GM18498 (cell line): Measurements from ENCODE around the gene CHST7.
A peak's percentile ranks its signal among the peaks of the same experiment; 100 is the strongest.

Experiments
- ATAC-seq: cut with Tn5 transposase; IDR thresholded peaks from one replicate; pipeline ENCODE4 v1.9.1; 2021; ENCODE audit warnings: mild to moderate bottlenecking, moderate library complexity; ENCODE audit not compliant: unreplicated experiment

Gene CHST7

GRCh38 chrX:46602468-46603102 lies 29.0 kb downstream of the CHST7 start:
- no peak for ATAC-seq

GRCh38 chrX:46607916-46608315 lies 34.4 kb downstream of the CHST7 start:
- ATAC-seq, result no peak

GRCh38 chrX:46610070-46610658 lies 36.6 kb downstream of the CHST7 start:
- ATAC-seq, result no peak

GRCh38 chrX:46611658-46612362 lies 38.2 kb downstream of the CHST7 start:
- ATAC-seq, result no peak

- no peak for ATAC-seq
Measured at GRCh38 chrX:46617906-46618305, 44.3 kb downstream of the CHST7 start.

GRCh38 chrX:46618947-46619346 lies 45.4 kb downstream of the CHST7 start:
- ATAC-seq, result no peak

GRCh38 chrX:46620505-46620904 lies 46.9 kb downstream of the CHST7 start:
- no peak for ATAC-seq

- no peak for ATAC-seq
Measured at GRCh38 chrX:46621572-46621971, 48.0 kb downstream of the CHST7 start.

GRCh38 chrX:46624090-46624786 lies 50.7 kb downstream of the CHST7 start:
- ATAC-seq, result no peak

GRCh38 chrX:46626566-46626965 lies 53.0 kb downstream of the CHST7 start:
- ATAC-seq, result no peak

- no peak for ATAC-seq
Measured at GRCh38 chrX:46627062-46627461, 53.5 kb downstream of the CHST7 start.

GRCh38 chrX:46627711-46628419 lies 54.3 kb downstream of the CHST7 start:
- peak; percentile 14 for ATAC-seq

- peak; percentile 86 for ATAC-seq
Measured at GRCh38 chrX:46628460-46629371, 55.2 kb downstream of the CHST7 start.

- no peak for ATAC-seq
Measured at GRCh38 chrX:46630141-46630540, 56.6 kb downstream of the CHST7 start.

- no peak for ATAC-seq
Measured at GRCh38 chrX:46634577-46634976, 61.0 kb downstream of the CHST7 start.

GRCh38 chrX:46635186-46635585 lies 61.6 kb downstream of the CHST7 start:
- ATAC-seq, result no peak

- ATAC-seq, result no peak
Measured at GRCh38 chrX:46636223-46636622, 62.7 kb downstream of the CHST7 start.

GRCh38 chrX:46637938-46638337 lies 64.4 kb downstream of the CHST7 start:
- ATAC-seq, result no peak

GRCh38 chrX:46642145-46642544 lies 68.6 kb downstream of the CHST7 start:
- ATAC-seq, result peak; percentile 62

- ATAC-seq, result no peak
Measured at GRCh38 chrX:46643636-46644035, 70.1 kb downstream of the CHST7 start.
